ENCODE measurements around the gene LMNA. TPM values are rescaled to one million over a fixed set of nuclear protein-coding genes. Genes with fewer than 3 reads are reported as not detected.

The LMNA gene
- total RNA-seq, 1 donor from 2014 or later = 444 TPM

- DNase-seq (ENCODE audit: low spot score) = no peak
Measured at GRCh38 chr1:156140879-156141707, 26.6 kb downstream of the LMNA start.

- no peak for DNase-seq (ENCODE audit: low spot score)
Measured at GRCh38 chr1:156143765-156144489, 29.4 kb downstream of the LMNA start.

- DNase-seq (ENCODE audit: low spot score) = no peak
Measured at GRCh38 chr1:156144742-156145141, 30.2 kb downstream of the LMNA start.

GRCh38 chr1:156145650-156146019, 31.1 kb downstream of the LMNA start:
- DNase-seq (ENCODE audit: low spot score) = no peak

GRCh38 chr1:156146020-156146768, 31.7 kb downstream of the LMNA start:
- DNase-seq (ENCODE audit: low spot score) = peak; percentile 73

GRCh38 chr1:156146769-156147405, 32.4 kb downstream of the LMNA start:
- DNase-seq (ENCODE audit: low spot score) = no peak

GRCh38 chr1:156148216-156148615, 33.7 kb downstream of the LMNA start:
- DNase-seq (ENCODE audit: low spot score) = no peak

- no peak for DNase-seq (ENCODE audit: low spot score)
Measured at GRCh38 chr1:156149374-156150332, 35.1 kb downstream of the LMNA start.

GRCh38 chr1:156150333-156151011, 36.0 kb downstream of the LMNA start:
- no peak for DNase-seq (ENCODE audit: low spot score)

GRCh38 chr1:156151093-156151688, 36.7 kb downstream of the LMNA start:
- no peak for DNase-seq (ENCODE audit: low spot score)

- no peak for DNase-seq (ENCODE audit: low spot score)
Measured at GRCh38 chr1:156152628-156153027, 38.1 kb downstream of the LMNA start.

GRCh38 chr1:156153362-156153761, 38.9 kb downstream of the LMNA start, which contains the start of gene SEMA4A:
TSS of gene SEMA4A (plus strand) at chr1:156153585. CDS start at chr1:156154579, 994 bp downstream.
- peak; percentile 87 for DNase-seq (ENCODE audit: low spot score)

- no peak for DNase-seq (ENCODE audit: low spot score)
Measured at GRCh38 chr1:156154317-156154749, 39.8 kb downstream of the LMNA start.

GRCh38 chr1:156155756-156156510, 41.4 kb downstream of the LMNA start:
- DNase-seq (ENCODE audit: low spot score) = no peak

- no peak for DNase-seq (ENCODE audit: low spot score)
Measured at GRCh38 chr1:156157506-156157905, 43.0 kb downstream of the LMNA start.

- no peak for DNase-seq (ENCODE audit: low spot score)
Measured at GRCh38 chr1:156157966-156158365, 43.5 kb downstream of the LMNA start.

GRCh38 chr1:156160000-156160742, 45.7 kb downstream of the LMNA start:
- DNase-seq (ENCODE audit: low spot score) = no peak

- peak; percentile 79 for DNase-seq (ENCODE audit: low spot score)
Measured at GRCh38 chr1:156160743-156161171, 46.2 kb downstream of the LMNA start.

Measured in ureter (tissue), 1 donor.